ENCODE measurements around the gene CXADR.
"Not testable (repeated sequence)": the region's sequence is repeated elsewhere in the genome, so short reads cannot be mapped to it uniquely, and the experiment has no call there.

GRCh38 chr21:17517008-17517407 is 4.2 kb downstream of the CXADR start:
- not testable (repeated sequence) for TF ChIP-seq CTCF (IDR thresholded peaks at IDR 0.05; ENCODE audit: low read depth, low read length, missing input control); TAF1 (conservative IDR thresholded peaks at IDR 0.05); JUND (IDR thresholded peaks at IDR 0.05); HNF4G (IDR thresholded peaks at IDR 0.05); MAX (IDR thresholded peaks at IDR 0.05); RXRA (IDR thresholded peaks at IDR 0.05); REST (IDR thresholded peaks at IDR 0.05); ZBTB33 (IDR thresholded peaks at IDR 0.05); SP1 (IDR thresholded peaks at IDR 0.05); RAD21 (IDR thresholded peaks at IDR 0.05); ATF3 (IDR thresholded peaks at IDR 0.05); YY1 (IDR thresholded peaks at IDR 0.05)
